OCI-LY1 (cell line): Measurements from ENCODE around the gene PCDH12.

Source experiments
- H2AFZ ChIP-seq: fragments of 200-600 bp; sonication (generic), shearing (Covaris generic); 2 replicates; pipeline ENCODE4 v1.6.0; 2014; ENCODE audit warnings: antibody characterized with exemption, mild to moderate bottlenecking, low read length
- H3F3A ChIP-seq: fragments of 200-600 bp; sonication (generic), shearing (Covaris generic); 2 replicates; pipeline ENCODE4 v1.6.0; 2014; ENCODE audit warnings: mild to moderate bottlenecking, antibody characterized with exemption, low read length, moderate library complexity; ENCODE audit not compliant: insufficient read depth
- H3K27ac ChIP-seq: fragments of 200-600 bp; sonication (generic); 2 replicates; pipeline ENCODE4 v1.5.1; 2014; ENCODE audit warnings: low read length, mixed run types, mild to moderate bottlenecking, low read depth; ENCODE audit not compliant: poor library complexity, severe bottlenecking
- H3K27me3 ChIP-seq: fragments of 200-600 bp; sonication (generic); 2 replicates; pipeline ENCODE4 v1.6.0; 2014; ENCODE audit warnings: antibody characterized with exemption, mild to moderate bottlenecking, low read length, moderate library complexity; ENCODE audit not compliant: insufficient read depth
- H3K36me3 ChIP-seq: fragments of 200-600 bp; sonication (generic); 2 replicates; pipeline ENCODE4 v1.6.1; 2014; ENCODE audit warnings: mild to moderate bottlenecking, antibody characterized with exemption, low read length, moderate library complexity, mixed read lengths; ENCODE audit not compliant: insufficient read depth
- H3K4me1 ChIP-seq: fragments of 200-600 bp; sonication (generic); 2 replicates; pipeline ENCODE4 v1.5.1; 2014; ENCODE audit warnings: mild to moderate bottlenecking, low read length, moderate library complexity; ENCODE audit not compliant: insufficient read depth, severe bottlenecking
- H3K4me2 ChIP-seq: fragments of 200-600 bp; sonication (generic), shearing (Covaris generic); 2 replicates; pipeline ENCODE4 v1.6.1; 2014; ENCODE audit warnings: low read length
- H3K4me3 ChIP-seq: fragments of 200-600 bp; sonication (generic); 2 replicates; pipeline ENCODE4 v1.5.1; 2014; ENCODE audit warnings: low read length, low read depth, mild to moderate bottlenecking, mixed read lengths; ENCODE audit not compliant: poor library complexity, severe bottlenecking
- H3K79me2 ChIP-seq: fragments of 200-600 bp; shearing (Covaris generic); 2 replicates; pipeline ENCODE4 v1.6.1; 2016; ENCODE audit warnings: mixed run types, low read length, mixed read lengths; ENCODE audit not compliant: insufficient read depth
- H3K9ac ChIP-seq: fragments of 200-600 bp; sonication (generic), shearing (Covaris generic); 2 replicates; pipeline ENCODE4 v1.6.1; 2014; ENCODE audit warnings: mild to moderate bottlenecking, low read length, mixed read lengths
- H3K9me2 ChIP-seq: fragments of 200-600 bp; sonication (generic), shearing (Covaris generic); 2 replicates; pipeline ENCODE4 v1.6.1; 2014; ENCODE audit warnings: low read depth, mild to moderate bottlenecking, low read length, mixed read lengths
- H3K9me3 ChIP-seq: fragments of 200-600 bp; shearing (Covaris generic); 2 replicates; pipeline ENCODE4 v1.6.1; 2014; ENCODE audit warnings: low read length, mixed read lengths
- H4K20me1 ChIP-seq: fragments of 200-600 bp; sonication (generic), shearing (Covaris generic); 2 replicates; pipeline ENCODE4 v1.6.0; 2016; ENCODE audit warnings: mild to moderate bottlenecking, low read length; ENCODE audit not compliant: insufficient read depth
- CTCF ChIP-seq: fragments of 200-600 bp; sonication (generic), shearing (Covaris generic); IDR thresholded peaks from 2 replicates; pipeline ENCODE4 v1.5.1; 2017; ENCODE audit warnings: mild to moderate bottlenecking, antibody characterized with exemption, low read length, moderate library complexity, mixed read lengths
- EZH2 ChIP-seq: fragments of 200-600 bp; sonication (generic), shearing (Covaris generic); IDR thresholded peaks from 2 replicates; pipeline ENCODE4 v1.8.0; 2017; ENCODE audit warnings: borderline replicate concordance, mixed run types, mild to moderate bottlenecking, antibody characterized with exemption, low read length, moderate library complexity, mixed read lengths

PCDH12 gene

DNA sequence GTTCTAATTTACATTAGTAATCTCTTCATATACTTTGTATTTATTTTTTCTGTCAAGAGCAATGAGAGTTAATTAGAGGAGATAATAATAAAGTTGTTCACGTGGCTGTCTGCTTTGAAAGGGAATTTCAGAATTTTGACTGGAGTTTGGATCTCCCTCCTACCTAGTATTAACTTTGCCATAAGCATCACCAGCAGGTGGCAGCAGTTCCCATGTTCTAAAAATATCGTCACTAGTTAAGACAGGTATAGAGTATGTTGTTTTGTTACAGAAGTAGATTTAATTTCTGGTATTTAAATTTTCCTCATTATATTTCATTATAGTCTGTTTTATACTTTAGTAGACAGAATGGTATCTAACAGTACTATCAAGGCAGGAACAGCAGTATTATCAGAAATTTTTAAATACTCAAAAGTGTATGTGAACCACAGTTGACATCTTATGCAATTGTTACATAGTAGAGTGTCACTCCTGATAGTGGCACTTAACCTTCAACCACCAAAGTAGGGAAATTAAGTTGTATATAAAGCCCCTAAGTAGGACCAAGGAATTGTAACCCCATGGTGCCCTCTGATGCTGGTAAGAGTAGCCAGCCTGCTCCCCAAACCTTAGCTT is 34.5 kb upstream of the PCDH12 start:
- Histone ChIP-seq H2AFZ (no peak overlapping the region), H3F3A (no peaks in the 10 kb centered on the region), H3K27me3 (no peaks in the 10 kb centered on the region), H4K20me1 (no peaks in the 10 kb centered on the region), H3K4me2 (no peak overlapping the region), H3K4me3 (no peak overlapping the region), H3K4me1 (no peaks in the 10 kb centered on the region), H3K9me3 (no peaks in the 10 kb centered on the region), H3K9me2 (no peaks in the 10 kb centered on the region), H3K27ac (no peak overlapping the region), H3K36me3 (peaks cover 61% of the 10 kb centered on the region), H3K79me2 (no peaks in the 10 kb centered on the region), H3K9ac (no peak overlapping the region)
- no peak for TF ChIP-seq EZH2
- peak; percentile 67; the same call in 1 of the 2 replicates for TF ChIP-seq CTCF

DNA sequence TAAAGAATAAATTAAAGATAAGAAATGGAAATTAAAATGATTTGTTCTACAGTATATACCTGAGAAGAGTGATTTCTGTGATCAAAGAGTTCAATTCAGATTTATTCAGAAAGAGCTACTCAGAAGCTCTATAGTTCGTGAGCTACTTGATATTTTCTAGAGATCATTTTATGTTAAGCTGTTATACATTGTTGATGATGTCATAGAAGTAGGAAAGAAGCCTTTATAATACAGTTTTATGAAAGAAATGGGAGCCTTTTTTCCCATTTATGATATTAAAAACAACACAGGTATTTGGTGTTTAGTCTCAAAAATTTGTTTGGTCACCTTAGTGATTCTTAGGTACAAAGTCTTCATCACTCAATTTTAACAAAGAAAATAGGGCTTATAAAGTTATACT is 31.7 kb upstream of the PCDH12 start:
- no peak overlapping the region for H3K9ac ChIP-seq
- no peaks in the 10 kb centered on the region for H3K27me3 ChIP-seq
- no peaks in the 10 kb centered on the region for H3K9me3 ChIP-seq
- H3K4me1 ChIP-seq = no peaks in the 10 kb centered on the region
- H2AFZ ChIP-seq = no peak overlapping the region
- TF ChIP-seq EZH2 = no peak
- no peak for TF ChIP-seq CTCF
- H3K4me3 ChIP-seq = no peak overlapping the region
- H3K79me2 ChIP-seq = no peaks in the 10 kb centered on the region
- H3K36me3 ChIP-seq = peaks cover 78% of the 10 kb centered on the region
- no peaks in the 10 kb centered on the region for H3F3A ChIP-seq
- no peak overlapping the region for H3K4me2 ChIP-seq
- H3K27ac ChIP-seq = no peak overlapping the region
- H3K9me2 ChIP-seq = no peaks in the 10 kb centered on the region
- no peaks in the 10 kb centered on the region for H4K20me1 ChIP-seq

DNA sequence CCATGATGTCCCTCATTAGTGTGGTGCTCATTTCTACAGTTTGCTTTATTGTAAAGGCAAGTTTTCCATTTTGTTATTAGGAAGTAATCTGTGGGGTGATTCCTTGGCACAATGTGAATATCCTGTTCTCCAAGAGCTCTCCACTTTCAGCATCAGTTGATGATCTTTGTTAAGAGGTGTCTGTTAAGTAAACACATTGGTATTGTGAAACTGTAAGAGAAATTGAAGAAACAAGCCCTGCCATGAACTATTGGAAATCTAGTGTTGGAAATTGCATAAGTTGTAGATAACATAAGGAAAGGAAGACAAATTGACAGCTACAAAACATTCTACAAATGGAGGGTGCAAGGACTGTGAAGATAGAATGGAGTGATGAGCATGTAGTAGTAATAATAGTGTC is 28.1 kb upstream of the PCDH12 start:
- Histone ChIP-seq H3K4me1 (no peaks in the 10 kb centered on the region), H3K9ac (no peak overlapping the region), H3K9me3 (no peaks in the 10 kb centered on the region), H3K27me3 (no peaks in the 10 kb centered on the region), H3K4me3 (no peak overlapping the region), H3K36me3 (peaks cover 82% of the 10 kb centered on the region), H3K79me2 (no peaks in the 10 kb centered on the region), H4K20me1 (no peaks in the 10 kb centered on the region), H2AFZ (no peak overlapping the region), H3K27ac (no peak overlapping the region), H3K4me2 (no peak overlapping the region), H3K9me2 (no peaks in the 10 kb centered on the region), H3F3A (no peaks in the 10 kb centered on the region)
- TF ChIP-seq EZH2 (no peak), CTCF (no peak)
